Measurements from ENCODE around the gene ITSN1. TPM values are rescaled to one million over a fixed set of nuclear protein-coding genes. Genes with fewer than 3 reads are reported as not detected.
A peak's percentile ranks its signal among the peaks of the same experiment; 100 is the strongest.

ITSN1 gene
- total RNA-seq, 1 experiment from 2014 or later: 42.6 TPM

GRCh38 chr21:33797565-33797964 lies 155.3 kb downstream of the ITSN1 start:
- H3K4me3 Mint-ChIP-seq (ENCODE audit: unreplicated experiment): no peak overlapping the region
- POLR2A ChIA-PET: interaction anchor here (0.8 to 1.4 kb wide), 3 partner anchors 8 to 161 kb away, joined by 3 to 4 read pairs (median 3); no protein-coding TSS in a partner anchor
- H3K4me1 Mint-ChIP-seq (ENCODE audit: insufficient read depth, unreplicated experiment): peaks cover 14% of the 10 kb centered on the region
- TF ChIP-seq CTCF (IDR thresholded peaks at IDR 0.05; ENCODE audit: unreplicated experiment): no peak
- CTCF ChIA-PET: interaction anchor here (0.7 kb wide), 2 partner anchors 58 to 111 kb away, joined by 3 read pairs; no protein-coding TSS in a partner anchor
- H3K36me3 Mint-ChIP-seq (ENCODE audit: insufficient read depth, unreplicated experiment): peaks cover 29% of the 10 kb centered on the region
- no peak overlapping the region for H3K27ac Mint-ChIP-seq (ENCODE audit: low read depth, unreplicated experiment)
- BruUV-seq (replicated peaks): no TSS peak
- no peak for DNase-seq (ENCODE audit: unreplicated experiment)
- H3K9me3 Mint-ChIP-seq (ENCODE audit: unreplicated experiment): no peaks in the 10 kb centered on the region
- H3K27me3 Mint-ChIP-seq (ENCODE audit: insufficient read depth, unreplicated experiment): no peaks in the 10 kb centered on the region
- intact Hi-C loops (cut with micrococcal nuclease): no loop called here

GRCh38 chr21:33799378-33800090 lies 157.2 kb downstream of the ITSN1 start:
- Mint-ChIP-seq H3K4me3 (ENCODE audit: unreplicated experiment) (no peak overlapping the region), H3K27ac (ENCODE audit: low read depth, unreplicated experiment) (peak overlapping the region; percentile 81), H3K36me3 (ENCODE audit: insufficient read depth, unreplicated experiment) (peaks cover 29% of the 10 kb centered on the region), H3K27me3 (ENCODE audit: insufficient read depth, unreplicated experiment) (no peaks in the 10 kb centered on the region), H3K4me1 (ENCODE audit: insufficient read depth, unreplicated experiment) (peaks cover 21% of the 10 kb centered on the region), H3K9me3 (ENCODE audit: unreplicated experiment) (no peaks in the 10 kb centered on the region)
- TF ChIP-seq CTCF (IDR thresholded peaks at IDR 0.05; ENCODE audit: unreplicated experiment): no peak
- ChIA-PET CTCF (no interaction called here), POLR2A (no interaction called here)
- intact Hi-C loops (cut with micrococcal nuclease): loop anchor here (1.0 to 5.0 kb wide), 2 partner anchors 142 to 155 kb away; no protein-coding TSS in a partner anchor
- no peak for DNase-seq (ENCODE audit: unreplicated experiment)
- BruUV-seq (replicated peaks): no TSS peak

GRCh38 chr21:33800753-33801423 lies 158.6 kb downstream of the ITSN1 start:
- Mint-ChIP-seq H3K4me1 (ENCODE audit: insufficient read depth, unreplicated experiment) (peaks cover 21% of the 10 kb centered on the region), H3K9me3 (ENCODE audit: unreplicated experiment) (no peaks in the 10 kb centered on the region), H3K27ac (ENCODE audit: low read depth, unreplicated experiment) (peak overlapping the region; percentile 87), H3K36me3 (ENCODE audit: insufficient read depth, unreplicated experiment) (peaks cover 20% of the 10 kb centered on the region), H3K27me3 (ENCODE audit: insufficient read depth, unreplicated experiment) (no peaks in the 10 kb centered on the region), H3K4me3 (ENCODE audit: unreplicated experiment) (no peak overlapping the region)
- ChIA-PET CTCF (no interaction called here), POLR2A (interaction anchor here (0.6 to 3.2 kb wide), 18 partner anchors 9 to 306 kb away, joined by 3 to 21 read pairs (median 4); partner anchors contain the start of genes CRYZL1 and ITSN1)
- BruUV-seq (replicated peaks): no TSS peak
- no peak for TF ChIP-seq CTCF (IDR thresholded peaks at IDR 0.05; ENCODE audit: unreplicated experiment)
- no peak for DNase-seq (ENCODE audit: unreplicated experiment)
- intact Hi-C loops (cut with micrococcal nuclease): loop anchor here (1.0 to 5.0 kb wide), 2 partner anchors 144 to 157 kb away; no protein-coding TSS in a partner anchor

Data from MCF 10A (cell line).